ENCODE measurements around the gene BTBD9.
A peak's percentile ranks its signal among the peaks of the same experiment; 100 is the strongest.

Gene BTBD9

DNA sequence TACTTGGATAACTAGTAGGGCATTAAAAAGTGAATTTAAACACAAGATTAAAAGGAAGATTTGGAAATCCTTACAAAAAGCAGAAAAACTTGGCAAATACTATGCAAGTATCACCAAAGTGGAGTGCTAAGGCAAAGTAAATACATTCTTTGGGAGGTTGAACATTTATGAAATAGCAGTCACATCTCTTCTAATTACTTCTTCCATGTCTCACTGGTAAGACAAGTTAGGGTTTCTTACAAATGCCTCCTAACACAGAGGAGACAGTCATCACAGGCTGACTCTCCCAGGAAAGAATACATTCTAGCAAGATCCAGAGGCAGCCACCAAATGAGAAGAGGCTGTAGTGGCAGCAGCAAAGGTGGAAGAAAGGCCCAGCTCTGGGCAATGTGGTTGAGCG, 298.2 kb downstream of the BTBD9 start:
- no peak for ATAC-seq
- TF ChIP-seq RARB (CRISPR knock-in tag; IDR thresholded peaks at IDR 0.05), result no peak
- TF ChIP-seq BACH2 (CRISPR knock-in tag; IDR thresholded peaks at IDR 0.05; ENCODE audit: borderline replicate concordance), result no peak
- TF ChIP-seq ZC3H10 (CRISPR knock-in tag; IDR thresholded peaks at IDR 0.05), result no peak

DNA sequence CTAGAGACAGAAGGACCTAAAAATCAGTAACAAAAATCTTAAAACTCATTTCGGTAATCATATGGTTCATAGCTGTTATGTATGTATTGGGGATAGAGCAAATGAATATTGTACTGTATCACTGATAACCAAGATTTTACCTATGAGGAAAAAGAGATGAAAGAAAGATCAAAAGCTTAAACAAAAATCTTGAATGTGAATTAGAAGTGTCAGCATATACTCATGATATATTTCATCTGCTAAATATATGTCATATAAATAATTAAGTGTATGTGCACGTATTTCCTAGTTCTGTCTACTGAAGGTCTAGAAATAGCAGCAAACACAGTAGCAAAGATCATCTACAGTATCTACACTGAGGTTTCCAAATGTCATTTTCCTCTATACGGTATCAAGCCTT, 299.8 kb downstream of the BTBD9 start:
- no peak for ATAC-seq
- TF ChIP-seq OSR1 (CRISPR knock-in tag; IDR thresholded peaks at IDR 0.05), result no peak
- TF ChIP-seq, protein P1, sequence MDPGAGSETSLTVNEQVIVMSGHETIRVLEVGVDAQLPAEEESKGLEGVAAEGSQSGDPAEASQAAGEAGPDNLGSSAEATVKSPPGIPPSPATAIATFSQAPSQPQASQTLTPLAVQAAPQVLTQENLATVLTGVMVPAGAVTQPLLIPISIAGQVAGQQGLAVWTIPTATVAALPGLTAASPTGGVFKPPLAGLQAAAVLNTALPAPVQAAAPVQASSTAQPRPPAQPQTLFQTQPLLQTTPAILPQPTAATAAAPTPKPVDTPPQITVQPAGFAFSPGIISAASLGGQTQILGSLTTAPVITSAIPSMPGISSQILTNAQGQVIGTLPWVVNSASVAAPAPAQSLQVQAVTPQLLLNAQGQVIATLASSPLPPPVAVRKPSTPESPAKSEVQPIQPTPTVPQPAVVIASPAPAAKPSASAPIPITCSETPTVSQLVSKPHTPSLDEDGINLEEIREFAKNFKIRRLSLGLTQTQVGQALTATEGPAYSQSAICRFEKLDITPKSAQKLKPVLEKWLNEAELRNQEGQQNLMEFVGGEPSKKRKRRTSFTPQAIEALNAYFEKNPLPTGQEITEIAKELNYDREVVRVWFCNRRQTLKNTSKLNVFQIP (CRISPR knock-in tag; IDR thresholded peaks at IDR 0.05; ENCODE audit: borderline replicate concordance, low read depth), result no peak
- TF ChIP-seq ISL1 (CRISPR knock-in tag; IDR thresholded peaks at IDR 0.05), result no peak

DNA sequence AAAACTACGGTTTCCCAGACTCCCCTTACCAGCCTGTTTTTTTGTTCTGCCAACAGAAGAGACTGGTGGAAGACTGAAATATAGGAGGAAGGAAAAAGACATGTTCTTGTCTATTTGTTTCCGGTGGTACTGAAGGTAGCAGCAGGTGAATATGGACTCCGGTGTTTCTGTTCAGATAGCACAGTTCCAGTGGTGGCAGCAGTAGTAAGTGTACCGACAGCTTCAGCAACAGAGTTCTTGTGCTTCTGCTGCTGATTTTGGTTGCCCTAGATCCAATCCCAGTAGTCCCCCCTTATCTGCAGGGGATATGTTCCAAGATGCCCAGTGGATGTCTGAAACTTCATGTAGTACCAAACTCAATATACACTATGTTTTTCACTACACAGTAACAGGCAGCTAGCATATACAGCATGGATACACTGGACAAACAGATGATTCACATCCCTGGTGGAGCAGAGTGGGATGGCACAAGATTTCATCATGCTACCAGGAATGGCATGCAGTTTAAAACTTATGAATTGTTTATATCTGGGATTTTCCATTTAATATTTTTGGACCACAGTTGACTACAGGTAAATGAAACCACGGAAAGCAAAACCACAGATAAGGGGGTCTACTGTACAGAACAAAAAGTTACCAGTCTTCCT, 301.8 kb downstream of the BTBD9 start:
- no peak for TF ChIP-seq ZFP30 (CRISPR knock-in tag; IDR thresholded peaks at IDR 0.05)
- no peak for TF ChIP-seq OSR1 (CRISPR knock-in tag; IDR thresholded peaks at IDR 0.05)
- no peak for TF ChIP-seq TCF4 (CRISPR knock-in tag; IDR thresholded peaks at IDR 0.05; ENCODE audit: borderline replicate concordance)
- TF ChIP-seq TOX (CRISPR knock-in tag; IDR thresholded peaks at IDR 0.05; ENCODE audit: borderline replicate concordance), result no peak
- TF ChIP-seq ZNF70 (CRISPR knock-in tag; IDR thresholded peaks at IDR 0.05), result no peak
- TF ChIP-seq BACH2 (CRISPR knock-in tag; IDR thresholded peaks at IDR 0.05; ENCODE audit: borderline replicate concordance), result no peak
- ATAC-seq, result peak; percentile 98

DNA sequence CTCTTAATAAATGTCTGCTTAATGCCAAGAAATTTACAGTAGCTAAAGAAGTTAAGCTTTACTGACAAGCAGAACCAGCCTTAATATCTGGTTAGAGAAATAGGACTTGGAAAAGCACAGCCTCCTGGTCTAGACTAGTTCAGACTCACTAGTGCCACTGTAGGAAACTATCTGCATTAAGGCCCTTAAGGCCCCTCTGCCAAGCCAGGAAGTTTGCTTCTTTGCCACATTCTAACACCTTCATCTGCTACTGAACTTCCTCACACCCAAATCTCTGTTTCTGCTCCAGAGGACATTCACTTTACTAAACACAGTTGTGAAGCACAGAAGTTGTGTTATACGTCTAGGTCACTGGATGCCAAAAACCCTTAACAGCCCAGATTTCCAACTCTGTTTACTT, 302.8 kb downstream of the BTBD9 start:
- TF ChIP-seq ARNTL (CRISPR knock-in tag; IDR thresholded peaks at IDR 0.05; ENCODE audit: borderline replicate concordance, low read depth) (no peak), TOX (CRISPR knock-in tag; IDR thresholded peaks at IDR 0.05; ENCODE audit: borderline replicate concordance) (no peak), ISL1 (CRISPR knock-in tag; IDR thresholded peaks at IDR 0.05) (no peak), ZFP30 (CRISPR knock-in tag; IDR thresholded peaks at IDR 0.05) (no peak), BACH2 (CRISPR knock-in tag; IDR thresholded peaks at IDR 0.05; ENCODE audit: borderline replicate concordance) (no peak), ZNF8 (CRISPR knock-in tag; IDR thresholded peaks at IDR 0.05) (no peak), GLIS3 (CRISPR knock-in tag; IDR thresholded peaks at IDR 0.05) (no peak), OSR1 (CRISPR knock-in tag; IDR thresholded peaks at IDR 0.05) (no peak), ZFP3 (CRISPR knock-in tag; IDR thresholded peaks at IDR 0.05) (no peak), PPARA (CRISPR knock-in tag; IDR thresholded peaks at IDR 0.05; ENCODE audit: borderline replicate concordance) (no peak), SNAI2 (CRISPR knock-in tag; IDR thresholded peaks at IDR 0.05) (no peak), ZNF565 (CRISPR knock-in tag; conservative IDR thresholded peaks at IDR 0.05; ENCODE audit: low read depth) (no peak), ZNF70 (CRISPR knock-in tag; IDR thresholded peaks at IDR 0.05) (no peak)
- TF ChIP-seq, protein P2, sequence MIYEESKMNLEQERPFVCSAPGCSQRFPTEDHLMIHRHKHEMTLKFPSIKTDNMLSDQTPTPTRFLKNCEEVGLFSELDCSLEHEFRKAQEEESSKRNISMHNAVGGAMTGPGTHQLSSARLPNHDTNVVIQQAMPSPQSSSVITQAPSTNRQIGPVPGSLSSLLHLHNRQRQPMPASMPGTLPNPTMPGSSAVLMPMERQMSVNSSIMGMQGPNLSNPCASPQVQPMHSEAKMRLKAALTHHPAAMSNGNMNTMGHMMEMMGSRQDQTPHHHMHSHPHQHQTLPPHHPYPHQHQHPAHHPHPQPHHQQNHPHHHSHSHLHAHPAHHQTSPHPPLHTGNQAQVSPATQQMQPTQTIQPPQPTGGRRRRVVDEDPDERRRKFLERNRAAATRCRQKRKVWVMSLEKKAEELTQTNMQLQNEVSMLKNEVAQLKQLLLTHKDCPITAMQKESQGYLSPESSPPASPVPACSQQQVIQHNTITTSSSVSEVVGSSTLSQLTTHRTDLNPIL (CRISPR knock-in tag; IDR thresholded peaks at IDR 0.05; ENCODE audit: low read depth), result no peak
- TF ChIP-seq, protein P3, sequence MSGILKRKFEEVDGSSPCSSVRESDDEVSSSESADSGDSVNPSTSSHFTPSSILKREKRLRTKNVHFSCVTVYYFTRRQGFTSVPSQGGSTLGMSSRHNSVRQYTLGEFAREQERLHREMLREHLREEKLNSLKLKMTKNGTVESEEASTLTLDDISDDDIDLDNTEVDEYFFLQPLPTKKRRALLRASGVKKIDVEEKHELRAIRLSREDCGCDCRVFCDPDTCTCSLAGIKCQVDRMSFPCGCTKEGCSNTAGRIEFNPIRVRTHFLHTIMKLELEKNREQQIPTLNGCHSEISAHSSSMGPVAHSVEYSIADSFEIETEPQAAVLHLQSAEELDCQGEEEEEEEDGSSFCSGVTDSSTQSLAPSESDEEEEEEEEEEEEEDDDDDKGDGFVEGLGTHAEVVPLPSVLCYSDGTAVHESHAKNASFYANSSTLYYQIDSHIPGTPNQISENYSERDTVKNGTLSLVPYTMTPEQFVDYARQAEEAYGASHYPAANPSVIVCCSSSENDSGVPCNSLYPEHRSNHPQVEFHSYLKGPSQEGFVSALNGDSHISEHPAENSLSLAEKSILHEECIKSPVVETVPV (CRISPR knock-in tag; IDR thresholded peaks at IDR 0.05), result no peak

DNA sequence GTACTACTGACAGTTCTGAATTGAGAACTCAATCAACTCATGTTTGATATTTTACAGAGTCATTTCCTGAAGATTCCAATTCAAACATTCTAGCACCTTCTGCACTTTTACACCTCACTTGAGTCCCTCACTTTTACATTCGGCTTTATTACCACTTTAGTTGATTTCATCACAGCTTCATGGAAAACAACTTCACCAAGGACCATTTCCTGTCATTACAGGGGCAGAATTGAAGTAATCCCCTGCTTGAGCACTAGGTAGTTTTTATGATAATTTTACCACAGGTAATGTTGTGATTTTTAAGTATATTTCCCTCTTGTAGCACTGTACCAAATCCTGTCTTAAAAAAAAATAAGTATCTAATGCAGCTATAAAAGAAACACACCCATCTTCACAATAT, 312.9 kb downstream of the BTBD9 start:
- ATAC-seq, result no peak
- no peak for TF ChIP-seq SNAI2 (CRISPR knock-in tag; IDR thresholded peaks at IDR 0.05)
- TF ChIP-seq ISL1 (CRISPR knock-in tag; IDR thresholded peaks at IDR 0.05), result no peak
- no peak for TF ChIP-seq TOX (CRISPR knock-in tag; IDR thresholded peaks at IDR 0.05; ENCODE audit: borderline replicate concordance)

More for the DNA sequence above, 302.8 kb downstream of the BTBD9 start:
- no peak for ATAC-seq

DNA sequence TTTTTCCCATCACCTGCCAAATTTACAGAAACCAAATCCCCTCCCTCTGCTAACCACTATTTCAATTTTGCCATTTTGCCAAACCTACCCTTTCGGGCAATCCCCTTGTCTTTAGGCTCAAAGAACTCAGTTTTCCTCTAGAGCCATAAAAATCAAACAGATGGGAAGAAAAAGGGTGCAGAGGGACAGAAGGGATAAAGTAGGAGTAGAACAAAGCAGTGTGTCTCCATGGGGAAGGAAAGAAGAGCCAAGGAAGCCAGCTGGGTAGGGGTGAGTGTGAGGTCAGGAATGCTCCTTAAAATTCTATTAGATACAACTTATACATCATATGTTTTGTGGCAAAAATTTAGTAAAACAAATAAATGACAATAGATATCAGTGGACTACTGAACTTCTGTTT, 316.5 kb downstream of the BTBD9 start:
- no peak for ATAC-seq
- TF ChIP-seq ISL1 (CRISPR knock-in tag; IDR thresholded peaks at IDR 0.05) (no peak), ZNF70 (CRISPR knock-in tag; IDR thresholded peaks at IDR 0.05) (no peak), BACH2 (CRISPR knock-in tag; IDR thresholded peaks at IDR 0.05; ENCODE audit: borderline replicate concordance) (no peak), TCF4 (CRISPR knock-in tag; IDR thresholded peaks at IDR 0.05; ENCODE audit: borderline replicate concordance) (no peak), PPARA (CRISPR knock-in tag; IDR thresholded peaks at IDR 0.05; ENCODE audit: borderline replicate concordance) (no peak), SNAI2 (CRISPR knock-in tag; IDR thresholded peaks at IDR 0.05) (no peak), ZFP3 (CRISPR knock-in tag; IDR thresholded peaks at IDR 0.05) (no peak), ZC3H10 (CRISPR knock-in tag; IDR thresholded peaks at IDR 0.05) (no peak), ZFP30 (CRISPR knock-in tag; IDR thresholded peaks at IDR 0.05) (no peak), ZNF8 (CRISPR knock-in tag; IDR thresholded peaks at IDR 0.05) (no peak)
- TF ChIP-seq, protein P1 (CRISPR knock-in tag; IDR thresholded peaks at IDR 0.05; ENCODE audit: borderline replicate concordance, low read depth), result no peak
- TF ChIP-seq, protein P4, sequence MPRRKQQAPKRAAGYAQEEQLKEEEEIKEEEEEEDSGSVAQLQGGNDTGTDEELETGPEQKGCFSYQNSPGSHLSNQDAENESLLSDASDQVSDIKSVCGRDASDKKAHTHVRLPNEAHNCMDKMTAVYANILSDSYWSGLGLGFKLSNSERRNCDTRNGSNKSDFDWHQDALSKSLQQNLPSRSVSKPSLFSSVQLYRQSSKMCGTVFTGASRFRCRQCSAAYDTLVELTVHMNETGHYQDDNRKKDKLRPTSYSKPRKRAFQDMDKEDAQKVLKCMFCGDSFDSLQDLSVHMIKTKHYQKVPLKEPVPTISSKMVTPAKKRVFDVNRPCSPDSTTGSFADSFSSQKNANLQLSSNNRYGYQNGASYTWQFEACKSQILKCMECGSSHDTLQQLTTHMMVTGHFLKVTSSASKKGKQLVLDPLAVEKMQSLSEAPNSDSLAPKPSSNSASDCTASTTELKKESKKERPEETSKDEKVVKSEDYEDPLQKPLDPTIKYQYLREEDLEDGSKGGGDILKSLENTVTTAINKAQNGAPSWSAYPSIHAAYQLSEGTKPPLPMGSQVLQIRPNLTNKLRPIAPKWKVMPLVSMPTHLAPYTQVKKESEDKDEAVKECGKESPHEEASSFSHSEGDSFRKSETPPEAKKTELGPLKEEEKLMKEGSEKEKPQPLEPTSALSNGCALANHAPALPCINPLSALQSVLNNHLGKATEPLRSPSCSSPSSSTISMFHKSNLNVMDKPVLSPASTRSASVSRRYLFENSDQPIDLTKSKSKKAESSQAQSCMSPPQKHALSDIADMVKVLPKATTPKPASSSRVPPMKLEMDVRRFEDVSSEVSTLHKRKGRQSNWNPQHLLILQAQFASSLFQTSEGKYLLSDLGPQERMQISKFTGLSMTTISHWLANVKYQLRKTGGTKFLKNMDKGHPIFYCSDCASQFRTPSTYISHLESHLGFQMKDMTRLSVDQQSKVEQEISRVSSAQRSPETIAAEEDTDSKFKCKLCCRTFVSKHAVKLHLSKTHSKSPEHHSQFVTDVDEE (CRISPR knock-in tag; IDR thresholded peaks at IDR 0.05), result no peak
- TF ChIP-seq, protein P2 (CRISPR knock-in tag; IDR thresholded peaks at IDR 0.05; ENCODE audit: low read depth), result no peak
